Adrenal gland (tissue), 5 donors: Measurements from ENCODE around the gene GMDS.

Experiments used
- CTCF ChIP-seq, 6 experiments: fragments of 450-650 bp in 4 of 6; fragments of 200-600 bp in 2 of 6; sonication (generic) in 1 of 6; IDR thresholded peaks; 1 replicate in 5 of 6; 2 replicates in 1 of 6; pipeline versions ENCODE4 v1.5.1 to v1.8.0; 2016 to 2021; ENCODE audit warnings: antibody characterized with exemption in 6 of 6, mild to moderate bottlenecking in 2 of 6, moderate library complexity in 1 of 6
- POLR2A ChIP-seq, 2 donors: fragments of 450-650 bp; IDR thresholded peaks; one replicate each; pipeline ENCODE4 v1.6.1; 2017; ENCODE audit warnings: antibody characterized with exemption in 2 of 2, mild to moderate bottlenecking in 2 of 2, moderate library complexity in 1 of 2
- donor health status: DM: no; HTN: no; CAD: no.

GRCh38 chr6:2036710-2037023, 208.7 kb downstream of the GMDS start:
- TF ChIP-seq CTCF (IDR thresholded peaks at IDR 0.05) (no peak), POLR2A (IDR thresholded peaks at IDR 0.05) (no peak)
